Fibroblast of villous mesenchyme (primary cell): ENCODE data around the gene AFF1. TPM values are rescaled to one million over a fixed set of nuclear protein-coding genes. Genes with fewer than 3 reads are reported as not detected.
"Not testable (repeated sequence)": the region's sequence is repeated elsewhere in the genome, so short reads cannot be mapped to it uniquely, and the experiment has no call there.

ENCODE experiments used
- DNase-seq: peaks from one replicate; pipeline ENCODE4 v3.0.0-alpha.2; 2010; ENCODE audit warnings: low read depth
- H3K4me3 ChIP-seq: 2 replicates; pipeline ENCODE4 v1.5.1; 2011; ENCODE audit warnings: low read depth, mild to moderate bottlenecking, low read length
- total RNA-seq: library from RNA; depleted of rRNA; stranded (reverse); fragments of >200 nt; gene quantifications from 2 replicates; pipeline ENCODE4 v1.2.3, GENCODE V29; 2012
- TF ChIP-seq, protein P1 (sequence below): IDR thresholded peaks from 2 replicates; pipeline ENCODE4 v1.5.1; 2012; ENCODE audit warnings: low read depth, mild to moderate bottlenecking, low read length; ENCODE audit not compliant: insufficient read depth

AFF1 gene
- total RNA-seq, 1 donor: 34.1 TPM

DNA sequence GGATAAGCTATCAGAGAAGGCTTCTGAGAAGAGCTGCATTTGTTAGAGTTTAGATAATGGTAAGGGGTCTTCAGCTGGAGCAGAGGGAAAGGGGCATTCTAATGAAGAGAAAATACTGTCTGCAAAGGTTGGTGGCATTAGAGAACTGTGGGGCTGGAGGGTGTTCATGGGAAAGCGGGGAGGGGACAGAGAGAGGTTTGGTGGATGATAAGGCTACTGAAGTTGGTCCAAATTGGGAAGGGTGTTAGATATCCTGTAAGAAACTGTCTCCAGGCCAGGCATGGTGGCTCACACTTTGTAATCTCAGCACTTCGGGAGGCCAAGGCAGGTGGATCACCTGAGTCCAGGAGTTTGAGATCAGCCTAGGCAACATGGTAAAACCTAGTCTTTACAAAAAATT, 59.9 kb downstream of the AFF1 start:
- no peak overlapping the region for H3K4me3 ChIP-seq
- TF ChIP-seq, protein P1, sequence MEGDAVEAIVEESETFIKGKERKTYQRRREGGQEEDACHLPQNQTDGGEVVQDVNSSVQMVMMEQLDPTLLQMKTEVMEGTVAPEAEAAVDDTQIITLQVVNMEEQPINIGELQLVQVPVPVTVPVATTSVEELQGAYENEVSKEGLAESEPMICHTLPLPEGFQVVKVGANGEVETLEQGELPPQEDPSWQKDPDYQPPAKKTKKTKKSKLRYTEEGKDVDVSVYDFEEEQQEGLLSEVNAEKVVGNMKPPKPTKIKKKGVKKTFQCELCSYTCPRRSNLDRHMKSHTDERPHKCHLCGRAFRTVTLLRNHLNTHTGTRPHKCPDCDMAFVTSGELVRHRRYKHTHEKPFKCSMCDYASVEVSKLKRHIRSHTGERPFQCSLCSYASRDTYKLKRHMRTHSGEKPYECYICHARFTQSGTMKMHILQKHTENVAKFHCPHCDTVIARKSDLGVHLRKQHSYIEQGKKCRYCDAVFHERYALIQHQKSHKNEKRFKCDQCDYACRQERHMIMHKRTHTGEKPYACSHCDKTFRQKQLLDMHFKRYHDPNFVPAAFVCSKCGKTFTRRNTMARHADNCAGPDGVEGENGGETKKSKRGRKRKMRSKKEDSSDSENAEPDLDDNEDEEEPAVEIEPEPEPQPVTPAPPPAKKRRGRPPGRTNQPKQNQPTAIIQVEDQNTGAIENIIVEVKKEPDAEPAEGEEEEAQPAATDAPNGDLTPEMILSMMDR: no peak
- DNase-seq: no peak

DNA sequence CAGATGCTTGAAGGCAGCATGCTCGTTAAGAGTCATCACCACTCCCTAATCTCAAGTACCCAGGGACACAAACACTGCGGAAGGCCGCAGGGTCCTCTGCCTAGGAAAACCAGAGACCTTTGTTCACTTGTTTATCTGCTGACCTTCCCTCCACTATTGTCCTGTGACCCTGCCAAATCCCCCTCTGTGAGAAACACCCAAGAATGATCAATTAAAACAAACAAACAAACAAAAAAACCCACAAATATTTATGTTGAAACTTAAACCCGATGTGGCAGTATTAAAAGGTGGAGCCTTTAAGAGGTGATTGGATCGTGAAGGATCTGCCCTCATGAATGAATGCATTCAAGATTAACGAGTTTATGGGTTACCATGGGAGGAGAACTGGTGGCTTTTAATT, 61.7 kb downstream of the AFF1 start:
- DNase-seq: not testable (repeated sequence)

DNA sequence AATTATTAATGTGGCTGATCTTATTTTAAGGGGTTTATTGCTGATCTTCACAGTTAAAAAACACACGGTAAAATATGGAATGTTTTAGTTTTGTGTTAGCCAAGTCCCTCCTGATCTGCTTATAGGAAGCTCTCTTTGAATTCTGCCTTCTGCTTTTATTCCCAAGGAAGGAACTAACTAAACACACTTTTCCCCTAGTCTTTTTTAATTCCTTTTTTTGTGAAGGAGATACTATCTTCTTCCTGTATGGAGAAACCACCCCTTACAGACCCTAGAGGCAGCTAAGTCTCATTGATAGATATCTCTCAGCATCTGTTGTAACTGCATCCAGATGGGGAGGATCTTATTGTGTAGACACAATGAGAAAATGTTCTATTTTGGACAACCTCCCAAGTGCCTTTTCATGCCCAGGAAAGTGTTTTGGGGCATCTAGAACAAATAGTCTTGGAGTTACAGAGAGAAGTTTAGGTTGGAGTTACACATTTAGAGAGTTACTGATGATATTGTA, 64.4 kb downstream of the AFF1 start:
- TF ChIP-seq, protein P1: no peak
- no peak overlapping the region for H3K4me3 ChIP-seq
- DNase-seq: no peak

More for the DNA sequence above, 61.7 kb downstream of the AFF1 start:
- not testable (repeated sequence) for H3K4me3 ChIP-seq

DNA sequence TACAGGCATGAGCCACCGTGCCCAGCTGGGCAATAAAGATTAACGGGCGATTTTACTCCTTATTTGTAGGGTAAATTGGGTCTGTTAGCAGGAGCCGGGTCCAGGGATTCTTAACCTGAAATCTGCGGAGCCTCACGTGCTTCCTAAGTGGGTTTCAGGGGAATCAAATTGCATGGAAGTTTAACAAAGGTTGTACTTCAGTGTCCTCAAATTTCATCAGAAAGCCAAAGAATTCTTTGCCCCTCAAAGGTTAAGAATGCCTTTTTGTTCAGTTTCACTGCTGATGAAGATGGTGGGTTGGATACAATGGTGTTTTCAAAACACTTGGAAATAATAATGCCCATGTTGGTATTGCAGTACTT, 67.9 kb downstream of the AFF1 start:
- H3K4me3 ChIP-seq: no peak overlapping the region
- TF ChIP-seq, protein P1: no peak
- DNase-seq: no peak

DNA sequence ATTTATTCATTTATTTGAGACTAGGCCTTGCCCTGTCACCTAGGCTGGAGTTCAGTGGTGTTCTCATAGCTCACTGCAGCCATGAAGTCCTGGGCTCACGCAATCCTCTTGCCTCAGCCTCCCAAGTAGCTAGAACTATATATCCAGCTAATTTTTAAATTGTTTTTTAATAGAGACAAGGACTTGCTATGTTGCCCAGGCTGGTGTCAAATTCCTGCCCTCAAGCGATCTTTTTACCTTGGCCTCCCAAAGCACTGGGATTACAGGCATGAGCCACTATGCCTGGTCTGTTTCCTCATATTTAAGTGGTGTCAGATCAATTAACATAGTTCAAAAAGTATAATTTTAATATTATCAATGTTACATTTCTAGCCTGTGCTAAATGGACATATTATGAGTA, 68.5 kb downstream of the AFF1 start:
- DNase-seq: no peak
- TF ChIP-seq, protein P1: no peak
- no peak overlapping the region for H3K4me3 ChIP-seq

DNA sequence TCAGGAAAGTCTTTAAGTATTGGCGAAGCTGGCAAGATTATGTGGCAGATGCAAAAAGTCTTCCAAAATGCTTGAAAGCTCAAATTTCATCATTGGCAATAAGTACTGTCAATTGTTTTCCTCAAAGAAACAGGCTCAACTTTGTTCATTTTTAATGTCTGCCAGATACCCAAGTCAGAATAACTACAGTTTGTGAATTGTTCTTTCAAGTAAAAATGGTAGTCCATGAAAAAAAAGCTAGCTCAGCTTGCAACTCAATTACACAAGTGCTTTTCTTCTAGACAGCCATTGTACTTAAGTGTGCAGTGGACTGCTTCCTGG, 70.5 kb downstream of the AFF1 start:
- H3K4me3 ChIP-seq: no peak overlapping the region
- TF ChIP-seq, protein P1: no peak
- DNase-seq: no peak

DNA sequence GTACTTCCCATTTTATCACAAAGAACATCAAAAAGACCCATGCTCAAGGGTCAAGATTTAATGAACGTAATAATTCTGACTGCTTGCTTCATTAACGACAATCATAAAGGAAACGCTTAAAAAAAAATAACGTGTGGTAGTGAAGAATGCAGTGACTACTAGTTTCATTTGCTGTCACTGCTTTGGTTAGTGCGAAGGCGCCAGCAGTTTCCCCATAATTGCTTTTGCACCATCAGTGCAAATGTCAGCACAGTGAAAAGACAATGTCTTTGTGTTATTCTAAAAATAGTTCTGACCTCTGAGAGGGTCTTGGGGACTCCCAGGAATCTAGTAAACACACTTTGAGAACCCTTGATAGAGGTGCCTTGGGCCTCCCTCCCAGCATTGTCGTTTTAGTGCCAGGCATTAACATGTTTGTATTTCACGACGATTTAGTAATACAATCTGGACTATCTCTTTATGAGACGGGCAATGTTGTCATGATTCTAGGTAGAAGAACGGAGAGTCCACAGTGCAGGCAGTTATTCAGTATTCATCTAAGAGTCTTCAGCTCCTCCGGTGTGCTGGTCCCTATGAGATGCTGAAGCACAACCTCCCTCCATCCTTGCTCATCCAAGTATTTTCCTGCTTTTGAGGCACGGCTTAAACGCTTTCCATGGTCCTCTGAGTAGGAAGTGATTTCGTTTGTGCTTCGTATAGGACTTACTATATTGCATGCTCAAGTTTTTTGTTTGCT, 71.0 kb downstream of the AFF1 start:
- peak overlapping the region; percentile 95 for H3K4me3 ChIP-seq
- no peak for DNase-seq
- TF ChIP-seq, protein P1: no peak
